Trophoblast cell (in vitro differentiated cells and primary cell): Measurements from ENCODE around the gene GABARAPL2.
A peak's percentile ranks its signal among the peaks of the same experiment; 100 is the strongest.

Experiments
- DNase-seq, 2 donors: peaks; one replicate each; pipeline ENCODE4 v3.0.0-alpha.2; 2016
- H2AFZ ChIP-seq: 2 replicates; pipeline ENCODE4 v1.6.1; 2013; ENCODE audit warnings: low read length, moderate library complexity, mild to moderate bottlenecking; ENCODE audit not compliant: insufficient read depth, poor library complexity
- H2AK5ac ChIP-seq: 2 replicates; pipeline ENCODE4 v1.6.1; 2013; ENCODE audit warnings: mild to moderate bottlenecking, low read length
- H2BK120ac ChIP-seq: 2 replicates; pipeline ENCODE4 v1.6.1; 2013; ENCODE audit warnings: low read length, mild to moderate bottlenecking, moderate library complexity; ENCODE audit not compliant: insufficient read depth, poor library complexity
- H2BK12ac ChIP-seq: 2 replicates; pipeline ENCODE4 v1.6.1; 2013; ENCODE audit warnings: mild to moderate bottlenecking, low read length, moderate library complexity
- H2BK5ac ChIP-seq: 2 replicates; pipeline ENCODE4 v1.6.1; 2013; ENCODE audit warnings: low read length, low read depth, moderate library complexity, mild to moderate bottlenecking; ENCODE audit not compliant: poor library complexity
- H3K14ac ChIP-seq: 2 replicates; pipeline ENCODE4 v1.6.1; 2013; ENCODE audit warnings: mild to moderate bottlenecking, low read length
- H3K18ac ChIP-seq: 2 replicates; pipeline ENCODE4 v1.6.1; 2013; ENCODE audit warnings: mild to moderate bottlenecking, low read length
- H3K23ac ChIP-seq: 2 replicates; pipeline ENCODE4 v1.6.1; 2013; ENCODE audit warnings: low read length
- H3K27ac ChIP-seq: 2 replicates; pipeline ENCODE4 v1.5.1; 2013; ENCODE audit warnings: low read depth, mild to moderate bottlenecking, inconsistent platforms, low read length, moderate library complexity
- H3K27me3 ChIP-seq: 2 replicates; pipeline ENCODE4 v1.6.1; 2013; ENCODE audit warnings: inconsistent platforms, mild to moderate bottlenecking, low read length, moderate library complexity; ENCODE audit not compliant: insufficient read depth
- H3K36me3 ChIP-seq, 2 experiments: 1 replicate in 1 of 2; 2 replicates in 1 of 2; pipeline ENCODE4 v1.6.1; 2013; ENCODE audit warnings: low read length in 2 of 2, mild to moderate bottlenecking in 2 of 2, moderate library complexity in 1 of 2; ENCODE audit not compliant: insufficient read depth in 2 of 2, control insufficient read depth in 1 of 2
- H3K4ac ChIP-seq: 2 replicates; pipeline ENCODE4 v1.6.1; 2013; ENCODE audit warnings: low read depth, mild to moderate bottlenecking, low read length, moderate library complexity
- H3K4me1 ChIP-seq, 2 experiments: 1 replicate in 1 of 2; 2 replicates in 1 of 2; pipeline ENCODE4 v1.6.1; 2013; ENCODE audit warnings: low read length in 2 of 2, mild to moderate bottlenecking in 2 of 2, moderate library complexity in 1 of 2; ENCODE audit not compliant: insufficient read depth in 2 of 2, control insufficient read depth in 1 of 2
- H3K4me2 ChIP-seq: 2 replicates; pipeline ENCODE4 v1.6.1; 2013; ENCODE audit warnings: inconsistent platforms, mild to moderate bottlenecking, low read length, moderate library complexity
- H3K4me3 ChIP-seq: 2 replicates; pipeline ENCODE4 v1.5.1; 2013; ENCODE audit warnings: mild to moderate bottlenecking, low read depth, low read length, inconsistent platforms
- H3K79me1 ChIP-seq: one replicate; pipeline ENCODE4 v1.6.1; 2013; ENCODE audit warnings: low read length
- H3K79me2 ChIP-seq: 2 replicates; pipeline ENCODE4 v1.6.1; 2013; ENCODE audit warnings: low read length, mild to moderate bottlenecking; ENCODE audit not compliant: control insufficient read depth, insufficient read depth, poor library complexity
- H3K9ac ChIP-seq: 2 replicates; pipeline ENCODE4 v1.6.1; 2013; ENCODE audit warnings: mild to moderate bottlenecking, low read length
- H3K9me3 ChIP-seq: 2 replicates; pipeline ENCODE4 v1.6.1; 2013; ENCODE audit warnings: low read depth, mild to moderate bottlenecking, control low read depth, inconsistent platforms, low read length; ENCODE audit not compliant: insufficient read depth
- H4K12ac ChIP-seq: 2 replicates; pipeline ENCODE4 v1.6.1; 2013; ENCODE audit warnings: low read depth, mild to moderate bottlenecking, low read length, moderate library complexity
- H4K8ac ChIP-seq: 2 replicates; pipeline ENCODE4 v1.6.1; 2013; ENCODE audit warnings: low read depth, mild to moderate bottlenecking, low read length, moderate library complexity
- H4K91ac ChIP-seq: one replicate; pipeline ENCODE4 v1.6.1; 2013; ENCODE audit warnings: low read depth, mild to moderate bottlenecking, low read length, moderate library complexity
- WGBS: extraction: QIAGEN DNeasy Blood & Tissue Kit; methylation state at CpG from one replicate; pipeline ENCODE4 v1.1.7; 2013; ENCODE audit warnings: missing lambda C conversion rate; ENCODE audit not compliant: insufficient read length, insufficient coverage; ENCODE audit errors: extremely low coverage; 5-methylcytosine and 5-hydroxymethylcytosine counted together

Gene GABARAPL2

GRCh38 chr16:75621170-75621477 is 54.9 kb downstream of the GABARAPL2 start:
- Histone ChIP-seq H3K23ac (no peak overlapping the region), H2BK12ac (no peak overlapping the region), H3K9me3 (no peaks in the 10 kb centered on the region), H3K27me3 (no peaks in the 10 kb centered on the region), H3K79me1 (peaks cover 3% of the 10 kb centered on the region), H3K18ac (no peak overlapping the region), H3K4me3 (no peak overlapping the region), H4K12ac (no peak overlapping the region), H3K27ac (no peak overlapping the region), H3K36me3 (peaks cover 11 to 37% of the 10 kb centered on the region in 2 experiments), H3K4ac (no peak overlapping the region), H4K8ac (no peak overlapping the region), H3K9ac (no peak overlapping the region), H3K4me1 (peaks cover 0 to 5% of the 10 kb centered on the region in 2 experiments), H4K91ac (no peak overlapping the region), H3K4me2 (no peak overlapping the region), H3K79me2 (peaks cover 2% of the 10 kb centered on the region), H3K14ac (no peak overlapping the region), H2BK120ac (no peak overlapping the region), H2AFZ (no peak overlapping the region), H2BK5ac (no peak overlapping the region), H2AK5ac (no peak overlapping the region)
- no CpG with 5 or more reads among the region's 2 CpGs for WGBS
- peak in 1 of 2 donors; percentile 37 for DNase-seq

GRCh38 chr16:75622761-75623605 is 56.8 kb downstream of the GABARAPL2 start, which contains the start of gene ADAT1:
Gene ADAT1 (minus strand): TSS chr16:75623281. CDS start chr16:75620799, 2,482 bp downstream.
- Histone ChIP-seq H3K79me1 (peaks cover 3% of the 10 kb centered on the region), H3K4me1 (peaks cover 0 to 5% of the 10 kb centered on the region in 2 experiments), H3K23ac (no peak within 1 kb of the TSS), H3K4ac (peak within 1 kb of the TSS; percentile 3), H4K91ac (peak within 1 kb of the TSS; percentile 82), H3K14ac (peak within 1 kb of the TSS; percentile 22), H4K12ac (peak within 1 kb of the TSS; percentile 17), H2BK12ac (no peak within 1 kb of the TSS), H2BK5ac (peak within 1 kb of the TSS; percentile 28), H3K36me3 (peaks cover 10 to 41% of the 10 kb centered on the region in 2 experiments), H4K8ac (peak within 1 kb of the TSS; percentile 76), H2AK5ac (no peak within 1 kb of the TSS), H3K4me2 (peak within 1 kb of the TSS; percentile 82), H2AFZ (peak within 1 kb of the TSS; percentile 38), H3K4me3 (peak within 1 kb of the TSS; percentile 83), H3K27me3 (no peaks in the 10 kb centered on the region), H3K18ac (peak within 1 kb of the TSS; percentile 9), H3K27ac (peak within 1 kb of the TSS; percentile 65), H2BK120ac (peak within 1 kb of the TSS; percentile 8), H3K9ac (peak within 1 kb of the TSS; percentile 98), H3K9me3 (no peaks in the 10 kb centered on the region), H3K79me2 (peaks cover 2% of the 10 kb centered on the region)
- DNase-seq: peak; percentile 100
- WGBS: no CpG with 5 or more reads among the region's 62 CpGs

GRCh38 chr16:75624921-75625334 is 58.7 kb downstream of the GABARAPL2 start:
- H3K4me2 ChIP-seq: no peak overlapping the region
- no peak overlapping the region for H2BK120ac ChIP-seq
- no peak overlapping the region for H2AFZ ChIP-seq
- no CpG with 5 or more reads among the region's 4 CpGs for WGBS
- no peak overlapping the region for H2AK5ac ChIP-seq
- H3K27me3 ChIP-seq: no peaks in the 10 kb centered on the region
- H3K4ac ChIP-seq: no peak overlapping the region
- H3K9ac ChIP-seq: no peak overlapping the region
- H2BK12ac ChIP-seq: no peak overlapping the region
- no peak overlapping the region for H3K18ac ChIP-seq
- no peak overlapping the region for H4K8ac ChIP-seq
- no peak overlapping the region for H3K14ac ChIP-seq
- H3K9me3 ChIP-seq: no peaks in the 10 kb centered on the region
- H3K79me1 ChIP-seq: peaks cover 3% of the 10 kb centered on the region
- H3K23ac ChIP-seq: no peak overlapping the region
- H3K4me3 ChIP-seq: no peak overlapping the region
- peaks cover 2% of the 10 kb centered on the region for H3K79me2 ChIP-seq
- H2BK5ac ChIP-seq: no peak overlapping the region
- H4K12ac ChIP-seq: no peak overlapping the region
- peaks cover 18 to 47% of the 10 kb centered on the region in 2 experiments for H3K36me3 ChIP-seq
- H4K91ac ChIP-seq: no peak overlapping the region
- peak in 1 of 2 donors; percentile 70 for DNase-seq
- H3K27ac ChIP-seq: no peak overlapping the region
- peaks cover 0 to 5% of the 10 kb centered on the region in 2 experiments for H3K4me1 ChIP-seq

- Histone ChIP-seq H3K36me3 (peaks cover 29 to 58% of the 10 kb centered on the region in 2 experiments), H3K79me1 (peaks cover 3% of the 10 kb centered on the region), H3K4me3 (no peak overlapping the region), H3K14ac (no peak overlapping the region), H3K27me3 (no peaks in the 10 kb centered on the region), H3K4me2 (no peak overlapping the region), H3K4me1 (peaks cover 0 to 5% of the 10 kb centered on the region in 2 experiments), H2BK120ac (no peak overlapping the region), H2BK5ac (no peak overlapping the region), H2AK5ac (no peak overlapping the region), H3K79me2 (peaks cover 2% of the 10 kb centered on the region), H3K9ac (no peak overlapping the region), H2BK12ac (no peak overlapping the region), H3K18ac (no peak overlapping the region), H4K8ac (no peak overlapping the region), H3K27ac (no peak overlapping the region), H3K23ac (no peak overlapping the region), H4K91ac (no peak overlapping the region), H4K12ac (no peak overlapping the region), H3K4ac (no peak overlapping the region), H2AFZ (no peak overlapping the region), H3K9me3 (no peaks in the 10 kb centered on the region)
- WGBS: no CpG with 5 or more reads among the region's 4 CpGs
- no peak for DNase-seq
These were observed 60.6 kb downstream of the GABARAPL2 start for GRCh38 chr16:75626806-75627205.
